NCI-H748 treated with DMSO at 0.1 percent for 48 hours (cell line): Measurements from ENCODE around the gene APOA4.

Experiments
- DNase-seq: peaks from one replicate; lab custom pipeline; 2025; lab: John Stamatoyannopoulos, UW

Gene APOA4

GRCh38 chr11:116800610-116801009, 22.5 kb downstream of the APOA4 start:
- no peak for DNase-seq

GRCh38 chr11:116798368-116798767, 24.7 kb downstream of the APOA4 start:
- no peak for DNase-seq

- DNase-seq: no peak
Observed at GRCh38 chr11:116797816-116798215, 25.3 kb downstream of the APOA4 start.

GRCh38 chr11:116796548-116796947, 26.6 kb downstream of the APOA4 start:
- DNase-seq: no peak

- no peak for DNase-seq
Observed at GRCh38 chr11:116794851-116795250, 28.3 kb downstream of the APOA4 start.

GRCh38 chr11:116793772-116794097, 29.4 kb downstream of the APOA4 start:
- no peak for DNase-seq

GRCh38 chr11:116792869-116793771, 30.0 kb downstream of the APOA4 start:
- DNase-seq: no peak

GRCh38 chr11:116792144-116792868, 30.8 kb downstream of the APOA4 start:
- DNase-seq: no peak

- DNase-seq: no peak
Observed at GRCh38 chr11:116791813-116792143, 31.3 kb downstream of the APOA4 start, which contains the start of gene APOA5. APOA5 (minus strand) TSS chr11:116791879; CDS start chr11:116791860, 19 bp downstream.

GRCh38 chr11:116791002-116791812, 31.9 kb downstream of the APOA4 start:
- peak; percentile 19 for DNase-seq

GRCh38 chr11:116790167-116791001, 32.7 kb downstream of the APOA4 start:
- DNase-seq: no peak

- no peak for DNase-seq
Observed at GRCh38 chr11:116788975-116789374, 34.1 kb downstream of the APOA4 start.

- no peak for DNase-seq
Observed at GRCh38 chr11:116788534-116788933, 34.6 kb downstream of the APOA4 start.

GRCh38 chr11:116787786-116788486, 35.2 kb downstream of the APOA4 start, which contains the start of gene ZPR1:
ZPR1 (minus strand) TSS chr11:116788023; CDS start chr11:116787990, 33 bp downstream.
- peak; percentile 6 for DNase-seq

GRCh38 chr11:116787436-116787785, 35.7 kb downstream of the APOA4 start:
- DNase-seq: no peak

GRCh38 chr11:116786966-116787365, 36.1 kb downstream of the APOA4 start:
- DNase-seq: no peak

- no peak for DNase-seq
Observed at GRCh38 chr11:116786326-116786725, 36.8 kb downstream of the APOA4 start.

- DNase-seq: no peak
Observed at GRCh38 chr11:116782728-116783127, 40.4 kb downstream of the APOA4 start.

GRCh38 chr11:116778556-116778955, 44.5 kb downstream of the APOA4 start:
- no peak for DNase-seq

- no peak for DNase-seq
Observed at GRCh38 chr11:116777056-116777455, 46.0 kb downstream of the APOA4 start.

- no peak for DNase-seq
Observed at GRCh38 chr11:116776522-116776984, 46.6 kb downstream of the APOA4 start.
